LNCaP clone FGC (cell line): ENCODE data around the gene MARS1.

Experiments
- DNase-seq: peaks from one replicate; pipeline ENCODE4 v3.0.0-alpha.2; 2011; ENCODE audit warnings: low read depth
- H3K4me3 ChIP-seq: 2 replicates; pipeline ENCODE4 v1.5.1; 2011; ENCODE audit warnings: mild to moderate bottlenecking, low read depth, low read length, control low read depth
- TF ChIP-seq, protein P1 (sequence below): IDR thresholded peaks from 2 replicates; pipeline ENCODE4 v1.5.1; 2012; ENCODE audit warnings: mild to moderate bottlenecking; ENCODE audit not compliant: control insufficient read depth, insufficient read depth; ENCODE audit errors: extremely low read depth

MARS1 gene

DNA sequence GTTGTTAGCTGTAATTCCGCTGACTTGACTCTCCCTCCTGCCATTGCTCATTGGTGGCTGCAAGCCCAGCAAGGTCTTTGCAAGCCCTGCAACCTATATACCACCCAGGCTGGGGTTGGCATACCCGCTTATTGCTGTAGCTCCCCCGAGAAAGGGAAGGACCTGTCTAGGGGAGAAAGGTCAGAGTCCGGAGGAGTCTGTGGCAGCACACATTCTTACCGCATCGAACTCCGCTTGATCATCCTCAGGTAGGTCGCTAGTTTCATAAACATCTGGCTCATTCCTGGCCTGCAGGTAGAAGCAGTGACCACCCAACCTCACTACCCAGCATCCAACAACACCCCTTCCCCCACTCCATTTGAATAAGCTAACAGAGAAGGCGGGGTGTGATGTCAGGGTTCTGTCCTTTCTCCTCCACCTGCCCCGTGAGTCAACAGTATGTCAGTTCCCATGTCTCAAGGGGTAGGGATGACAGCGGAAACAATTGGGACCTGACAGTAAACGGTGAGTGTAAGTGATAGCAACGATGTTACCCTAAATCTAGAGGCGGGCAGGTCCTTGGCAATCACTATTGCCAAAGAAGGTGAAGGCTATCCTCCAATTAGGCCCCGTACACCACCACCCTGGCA lies 58.1 kb downstream of the MARS1 start:
- DNase-seq: no peak
- TF ChIP-seq, protein P1, sequence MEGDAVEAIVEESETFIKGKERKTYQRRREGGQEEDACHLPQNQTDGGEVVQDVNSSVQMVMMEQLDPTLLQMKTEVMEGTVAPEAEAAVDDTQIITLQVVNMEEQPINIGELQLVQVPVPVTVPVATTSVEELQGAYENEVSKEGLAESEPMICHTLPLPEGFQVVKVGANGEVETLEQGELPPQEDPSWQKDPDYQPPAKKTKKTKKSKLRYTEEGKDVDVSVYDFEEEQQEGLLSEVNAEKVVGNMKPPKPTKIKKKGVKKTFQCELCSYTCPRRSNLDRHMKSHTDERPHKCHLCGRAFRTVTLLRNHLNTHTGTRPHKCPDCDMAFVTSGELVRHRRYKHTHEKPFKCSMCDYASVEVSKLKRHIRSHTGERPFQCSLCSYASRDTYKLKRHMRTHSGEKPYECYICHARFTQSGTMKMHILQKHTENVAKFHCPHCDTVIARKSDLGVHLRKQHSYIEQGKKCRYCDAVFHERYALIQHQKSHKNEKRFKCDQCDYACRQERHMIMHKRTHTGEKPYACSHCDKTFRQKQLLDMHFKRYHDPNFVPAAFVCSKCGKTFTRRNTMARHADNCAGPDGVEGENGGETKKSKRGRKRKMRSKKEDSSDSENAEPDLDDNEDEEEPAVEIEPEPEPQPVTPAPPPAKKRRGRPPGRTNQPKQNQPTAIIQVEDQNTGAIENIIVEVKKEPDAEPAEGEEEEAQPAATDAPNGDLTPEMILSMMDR: no peak
- peak overlapping the region; percentile 81 for H3K4me3 ChIP-seq

GRCh38 chr12:57546438-57547287 lies 58.8 kb downstream of the MARS1 start, which contains the start of gene DCTN2:
Gene DCTN2, minus strand, starts transcription at chr12:57547192. Its CDS starts 129 bp downstream, at chr12:57547063.
- TF ChIP-seq, protein P1: 0 out of 2 replicates have a peak, but pooled peaks have one; percentile 9
- DNase-seq: peak; percentile 89
- H3K4me3 ChIP-seq: peak within 1 kb of the TSS; percentile 81

DNA sequence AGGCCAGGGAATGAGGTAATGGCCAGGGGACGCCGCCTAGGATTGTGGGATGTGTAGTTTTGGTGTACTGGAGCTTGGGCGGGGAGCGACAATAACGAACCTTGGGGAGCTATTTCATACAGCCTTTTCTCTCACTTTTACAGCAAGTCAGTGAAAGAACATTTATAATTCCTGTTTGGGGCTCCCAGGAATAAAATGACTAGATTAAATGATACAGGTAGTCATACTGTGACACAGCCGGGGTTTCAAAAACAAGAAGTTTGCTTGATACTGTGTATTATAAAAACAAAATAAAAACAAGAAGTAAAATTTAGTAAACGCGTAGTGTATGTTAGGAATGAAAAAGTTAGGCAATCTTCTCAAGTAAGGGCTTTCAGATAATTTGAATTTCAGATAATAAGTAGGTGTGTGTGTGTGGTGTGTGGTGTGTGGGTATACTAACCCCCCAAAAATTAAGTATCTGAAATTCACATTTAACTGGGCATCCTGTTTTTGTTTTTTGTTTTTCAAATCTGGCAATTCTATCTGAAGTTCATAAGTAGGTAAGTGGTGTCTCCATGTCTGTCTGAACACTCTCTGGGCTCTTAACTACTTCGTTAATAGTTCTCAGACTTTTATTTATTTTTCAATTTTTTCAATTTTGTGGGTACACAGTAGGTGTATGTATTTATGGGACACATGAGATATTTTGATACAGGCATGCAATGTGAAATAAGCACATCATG lies 59.6 kb downstream of the MARS1 start:
- TF ChIP-seq, protein P1: no peak
- DNase-seq: no peak
- H3K4me3 ChIP-seq: peak overlapping the region; percentile 81

DNA sequence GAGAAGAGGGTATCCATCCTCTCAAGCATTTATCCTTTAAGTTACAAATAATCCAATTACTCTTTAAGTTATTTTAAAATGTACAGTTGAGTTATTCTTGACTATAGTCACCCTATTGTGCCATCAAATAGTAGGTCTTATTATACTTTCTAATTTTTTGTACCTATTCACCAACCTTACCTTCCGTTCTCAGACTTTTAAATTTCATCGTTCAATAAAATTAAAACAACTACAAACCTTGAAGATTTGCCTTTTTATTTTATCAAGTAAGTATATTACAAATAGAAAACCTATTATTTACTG lies 60.1 kb downstream of the MARS1 start:
- TF ChIP-seq, protein P1: no peak
- no peak for DNase-seq
- H3K4me3 ChIP-seq: no peak overlapping the region

DNA sequence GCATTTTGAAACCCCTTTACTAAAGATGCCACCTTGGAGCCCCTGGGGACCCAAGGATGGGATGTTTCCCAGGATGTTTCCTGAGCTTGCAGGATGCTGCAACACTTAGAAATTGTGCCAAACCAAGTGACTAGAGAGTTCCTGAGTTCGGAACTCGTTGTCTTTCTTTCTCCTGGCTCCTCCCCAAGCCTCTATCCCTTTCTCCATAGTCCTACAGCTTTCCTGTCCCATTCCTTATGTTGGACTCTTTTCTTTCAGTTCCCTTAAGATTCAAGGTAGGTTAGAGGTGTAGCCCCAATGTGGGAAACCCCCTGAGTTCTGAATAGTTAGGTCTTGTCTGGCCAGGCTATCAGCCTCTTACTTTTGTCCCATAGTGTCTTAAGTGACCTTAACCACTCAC lies 60.6 kb downstream of the MARS1 start:
- TF ChIP-seq, protein P1: no peak
- no peak overlapping the region for H3K4me3 ChIP-seq
- no peak for DNase-seq

DNA sequence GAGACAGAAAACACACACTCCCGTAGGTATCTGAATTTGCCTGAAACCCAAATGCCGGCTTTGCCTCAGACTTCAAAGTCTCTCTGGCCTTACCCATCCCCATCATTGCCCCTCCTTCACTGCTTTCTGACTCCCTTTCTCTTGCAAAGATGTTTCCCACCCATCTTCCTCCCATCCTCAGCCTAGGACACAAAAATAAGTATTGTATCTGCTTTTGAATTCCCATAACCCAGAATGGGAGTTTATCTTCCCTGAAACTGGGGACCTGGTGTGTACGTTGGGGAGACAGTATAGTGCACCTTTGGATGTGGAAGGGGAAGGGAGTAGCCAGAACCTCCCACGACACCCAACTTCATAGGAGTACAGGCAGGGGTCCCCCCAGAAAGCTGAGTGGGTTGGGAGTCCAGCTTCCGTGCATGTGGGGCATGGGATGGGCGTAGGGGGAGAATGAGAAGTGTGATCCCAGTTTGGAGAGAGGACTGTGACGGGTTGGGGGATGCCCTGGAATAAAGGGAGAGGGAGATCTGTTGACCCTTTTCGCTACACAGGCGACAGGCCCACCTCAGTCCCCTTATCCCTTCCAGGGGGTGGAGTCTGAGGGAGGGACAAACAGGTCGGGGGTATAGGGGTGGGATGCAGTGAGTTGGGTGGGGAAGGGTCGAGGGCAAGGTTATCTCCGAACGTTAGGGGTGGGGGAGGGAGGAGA lies 61.5 kb downstream of the MARS1 start:
- H3K4me3 ChIP-seq: no peak overlapping the region
- TF ChIP-seq, protein P1: no peak
- no peak for DNase-seq
